ENCODE measurements around the gene ATP1A1. TPM values are rescaled to one million over a fixed set of nuclear protein-coding genes. Genes with fewer than 3 reads are reported as not detected.

The ATP1A1 gene
- total and polyA plus RNA-seq, 2 donors (not counting 1 experiment from before 2014, with no cell fraction given), result 58.9 to 107 TPM

DNA sequence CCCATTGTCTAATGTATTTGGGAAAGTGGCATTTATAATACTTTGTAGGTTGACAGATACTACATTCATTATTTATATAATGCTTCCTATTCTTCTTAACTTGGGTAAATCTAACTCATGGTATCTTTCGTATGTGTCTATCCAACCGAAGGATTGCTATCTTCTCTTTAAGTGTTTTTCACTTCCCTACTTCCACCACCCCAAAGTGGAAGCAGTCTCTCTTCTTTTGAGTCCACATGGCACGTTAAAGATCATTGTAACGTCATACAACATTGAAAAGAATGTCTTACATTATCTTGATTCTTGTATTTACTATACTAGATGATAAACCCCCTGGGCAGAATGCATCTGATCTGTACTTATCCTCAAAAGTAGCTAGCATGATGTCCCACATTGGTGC, 21.2 kb downstream of the ATP1A1 start:
- intact Hi-C loops (cut with micrococcal nuclease), result no loop called here
- H3K9me3 Mint-ChIP-seq (ENCODE audit: insufficient read depth), result no peaks in the 10 kb centered on the region
- no CpG with 5 or more reads among the region's 4 CpGs for WGBS (ENCODE audit: insufficient coverage)
- H3K9ac ChIP-seq (ENCODE audit: low read length), result no peak overlapping the region
- peaks cover 1% of the 10 kb centered on the region for H3K4me1 Mint-ChIP-seq
- no peak overlapping the region for H3K4me3 ChIP-seq (ENCODE audit: control extremely low read depth in 1 of 5, extremely low read depth in 1 of 5, insufficient read depth in 1 of 5, low read depth in 2 of 5, low read length in 4 of 5)
- no peak overlapping the region for H2AFZ ChIP-seq (ENCODE audit: insufficient read depth, low read depth, low read length, poor library complexity, severe bottlenecking)
- POLR2A ChIA-PET, result no interaction called here
- H3K27me3 Mint-ChIP-seq, result no peaks in the 10 kb centered on the region
- DNase-seq (no peak), ATAC-seq (ENCODE audit: low read depth) (no peak)
- no peaks in the 10 kb centered on the region for H3K27me3 ChIP-seq (replicated peaks in 1 of 4; ENCODE audit: control extremely low read depth in 1 of 4, control insufficient read depth in 3 of 4, insufficient read depth in 4 of 4, low read length in 3 of 4)
- H3K79me2 ChIP-seq (ENCODE audit: control insufficient read depth, insufficient read depth, low read length), result no peaks in the 10 kb centered on the region
- H3K9me3 ChIP-seq (ENCODE audit: control extremely low read depth in 1 of 3, control insufficient read depth in 2 of 3, insufficient read depth in 1 of 3, low read length in 2 of 3), result no peaks in the 10 kb centered on the region
- H4K20me1 ChIP-seq (ENCODE audit: control insufficient read depth, insufficient read depth, low read length, poor library complexity, severe bottlenecking), result no peaks in the 10 kb centered on the region
- no peak overlapping the region for H3K27ac ChIP-seq (ENCODE audit: low read length in 2 of 2)
- no peaks in the 10 kb centered on the region for H3K4me1 ChIP-seq (ENCODE audit: control insufficient read depth in 2 of 2, insufficient read depth in 2 of 2, low read length in 2 of 2)
- peaks cover 22 to 88% of the 10 kb centered on the region in 2 experiments for H3K36me3 ChIP-seq (replicated peaks in 1 of 2; ENCODE audit: control extremely low read depth in 1 of 2, control insufficient read depth in 1 of 2, extremely low read depth in 1 of 2, insufficient read depth in 2 of 2, low read length in 1 of 2)
- no peak for TF ChIP-seq EZH2 (IDR thresholded peaks at IDR 0.05; ENCODE audit: borderline replicate concordance, insufficient read depth, low read depth, low read length, poor library complexity, severe bottlenecking)
- TF ChIP-seq, protein P1, sequence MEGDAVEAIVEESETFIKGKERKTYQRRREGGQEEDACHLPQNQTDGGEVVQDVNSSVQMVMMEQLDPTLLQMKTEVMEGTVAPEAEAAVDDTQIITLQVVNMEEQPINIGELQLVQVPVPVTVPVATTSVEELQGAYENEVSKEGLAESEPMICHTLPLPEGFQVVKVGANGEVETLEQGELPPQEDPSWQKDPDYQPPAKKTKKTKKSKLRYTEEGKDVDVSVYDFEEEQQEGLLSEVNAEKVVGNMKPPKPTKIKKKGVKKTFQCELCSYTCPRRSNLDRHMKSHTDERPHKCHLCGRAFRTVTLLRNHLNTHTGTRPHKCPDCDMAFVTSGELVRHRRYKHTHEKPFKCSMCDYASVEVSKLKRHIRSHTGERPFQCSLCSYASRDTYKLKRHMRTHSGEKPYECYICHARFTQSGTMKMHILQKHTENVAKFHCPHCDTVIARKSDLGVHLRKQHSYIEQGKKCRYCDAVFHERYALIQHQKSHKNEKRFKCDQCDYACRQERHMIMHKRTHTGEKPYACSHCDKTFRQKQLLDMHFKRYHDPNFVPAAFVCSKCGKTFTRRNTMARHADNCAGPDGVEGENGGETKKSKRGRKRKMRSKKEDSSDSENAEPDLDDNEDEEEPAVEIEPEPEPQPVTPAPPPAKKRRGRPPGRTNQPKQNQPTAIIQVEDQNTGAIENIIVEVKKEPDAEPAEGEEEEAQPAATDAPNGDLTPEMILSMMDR (IDR thresholded peaks at IDR 0.05), result no peak
- no peak overlapping the region for H3K4me3 Mint-ChIP-seq
- no peak overlapping the region for H3K4me2 ChIP-seq (replicated peaks; ENCODE audit: low read depth, low read length, poor library complexity, severe bottlenecking)
- H3K27ac Mint-ChIP-seq, result no peak overlapping the region
- CTCF ChIA-PET, result no interaction called here

DNA sequence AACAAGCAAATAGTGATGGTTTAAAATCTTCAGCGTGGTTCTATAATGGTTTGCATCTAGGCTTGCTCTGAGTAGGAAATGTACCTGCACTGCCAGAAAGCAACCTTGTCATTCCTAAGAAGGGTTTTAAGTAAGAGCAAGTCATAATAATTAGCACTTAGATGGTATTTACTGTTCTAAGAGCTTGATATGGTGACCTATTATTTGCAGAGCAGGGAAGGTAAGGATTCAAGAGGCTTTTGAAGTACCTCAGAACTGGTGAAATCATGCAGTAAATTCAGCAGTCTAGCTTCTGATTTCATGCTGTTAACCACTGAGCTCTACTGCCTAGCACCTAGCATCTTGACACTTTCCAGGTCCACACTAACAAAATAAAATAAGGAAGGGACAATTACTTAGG, 23.7 kb downstream of the ATP1A1 start:
- no peaks in the 10 kb centered on the region for H3K79me2 ChIP-seq (ENCODE audit: control insufficient read depth, insufficient read depth, low read length)
- Mint-ChIP-seq H3K4me3 (no peak overlapping the region), H3K9me3 (ENCODE audit: insufficient read depth) (no peaks in the 10 kb centered on the region), H3K27me3 (no peaks in the 10 kb centered on the region), H3K27ac (no peak overlapping the region), H3K4me1 (no peaks in the 10 kb centered on the region)
- H3K36me3 ChIP-seq (replicated peaks in 1 of 2; ENCODE audit: control extremely low read depth in 1 of 2, control insufficient read depth in 1 of 2, extremely low read depth in 1 of 2, insufficient read depth in 2 of 2, low read length in 1 of 2), result peaks cover 11 to 93% of the 10 kb centered on the region in 2 experiments
- no peak overlapping the region for H2AFZ ChIP-seq (ENCODE audit: insufficient read depth, low read depth, low read length, poor library complexity, severe bottlenecking)
- DNase-seq (no peak), ATAC-seq (ENCODE audit: low read depth) (no peak)
- no CpG with 5 or more reads among the region's 1 CpG for WGBS (ENCODE audit: insufficient coverage)
- H3K27me3 ChIP-seq (replicated peaks in 1 of 4; ENCODE audit: control extremely low read depth in 1 of 4, control insufficient read depth in 3 of 4, insufficient read depth in 4 of 4, low read length in 3 of 4), result no peaks in the 10 kb centered on the region
- no peak overlapping the region for H3K27ac ChIP-seq (ENCODE audit: low read length in 2 of 2)
- H3K9ac ChIP-seq (ENCODE audit: low read length), result no peak overlapping the region
- no peak overlapping the region for H3K4me3 ChIP-seq (ENCODE audit: control extremely low read depth in 1 of 5, extremely low read depth in 1 of 5, insufficient read depth in 1 of 5, low read depth in 2 of 5, low read length in 4 of 5)
- H3K4me1 ChIP-seq (ENCODE audit: control insufficient read depth in 2 of 2, insufficient read depth in 2 of 2, low read length in 2 of 2), result no peaks in the 10 kb centered on the region
- H3K9me3 ChIP-seq (ENCODE audit: control extremely low read depth in 1 of 3, control insufficient read depth in 2 of 3, insufficient read depth in 1 of 3, low read length in 2 of 3), result no peaks in the 10 kb centered on the region
- H4K20me1 ChIP-seq (ENCODE audit: control insufficient read depth, insufficient read depth, low read length, poor library complexity, severe bottlenecking), result no peaks in the 10 kb centered on the region
- intact Hi-C loops (cut with micrococcal nuclease), result no loop called here
- CTCF ChIA-PET, result interaction anchor here (0.6 kb wide), 1 partner anchor 9 kb away, joined by 3 read pairs; no protein-coding TSS in a partner anchor
- no peak for TF ChIP-seq EZH2 (IDR thresholded peaks at IDR 0.05; ENCODE audit: borderline replicate concordance, insufficient read depth, low read depth, low read length, poor library complexity, severe bottlenecking)
- TF ChIP-seq, protein P1 (IDR thresholded peaks at IDR 0.05), result no peak
- no peak overlapping the region for H3K4me2 ChIP-seq (replicated peaks; ENCODE audit: low read depth, low read length, poor library complexity, severe bottlenecking)
- POLR2A ChIA-PET, result no interaction called here
